ENCODE measurements around the gene SOX2.
"Not testable (repeated sequence)": the region's sequence is repeated elsewhere in the genome, so short reads cannot be mapped to it uniquely, and the experiment has no call there.

The SOX2 gene

DNA sequence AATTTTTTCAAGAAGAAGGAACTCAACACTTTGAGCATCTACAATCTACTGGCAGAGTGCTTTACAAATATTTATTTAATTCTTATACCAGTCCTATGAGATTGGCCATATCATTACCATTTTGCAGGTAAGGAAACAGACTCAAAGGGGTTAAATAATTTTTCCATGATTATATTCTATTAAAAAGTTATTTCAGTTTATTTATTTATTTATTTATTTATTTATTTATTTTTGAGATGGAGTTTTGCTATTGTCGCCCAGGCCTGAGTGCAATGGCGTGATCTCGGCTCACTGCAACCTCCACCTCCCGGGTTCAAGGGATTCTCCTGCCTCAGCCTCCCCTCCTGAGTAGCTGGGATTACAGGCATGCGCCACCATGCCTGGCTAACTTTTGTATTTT is 52.3 kb downstream of the SOX2 start:
- not testable (repeated sequence) for FAIRE-seq
